ENCODE data around the gene CCDC172. TPM values are rescaled to one million over a fixed set of nuclear protein-coding genes. Genes with fewer than 3 reads are reported as not detected.

Gene CCDC172
- total and polyA plus RNA-seq, 4 experiments from 2014 or later: not detected

- Mint-ChIP-seq H3K4me3 (no peak overlapping the region), H3K36me3 (no peaks in the 10 kb centered on the region), H3K9me3 (peaks cover 0 to 3% (median 0%) of the 10 kb centered on the region in 8 donors), H3K4me1 (no peaks in the 10 kb centered on the region), H3K27ac (no peak overlapping the region), H3K27me3 (no peaks in the 10 kb centered on the region)
- no peak overlapping the region for H3K27ac ChIP-seq (ENCODE audit: low read depth, low read length)
- H3K9me3 ChIP-seq (ENCODE audit: control insufficient read depth in 1 of 2, low read length in 2 of 2): no peaks in the 10 kb centered on the region
- no peak for DNase-seq
- no peaks in the 10 kb centered on the region for H3K36me3 ChIP-seq (ENCODE audit: insufficient read depth, low read length)
- intact Hi-C loops (cut with micrococcal nuclease): no loop called here
- POLR2A ChIA-PET (ENCODE audit: partially characterized antibody): no interaction called here
- H3K27me3 ChIP-seq (ENCODE audit: insufficient read depth, low read length): no peaks in the 10 kb centered on the region
- H3K4me3 ChIP-seq (ENCODE audit: low read length in 2 of 2): no peak overlapping the region
- no peaks in the 10 kb centered on the region for H3K4me1 ChIP-seq (ENCODE audit: insufficient read depth, low read length)
- CTCF ChIA-PET (ENCODE audit: partially characterized antibody): no interaction called here
Observed at GRCh38 chr10:116408719-116409118, 84.5 kb downstream of the CCDC172 start.

GRCh38 chr10:116410351-116410750, 86.1 kb downstream of the CCDC172 start:
- CTCF ChIA-PET (ENCODE audit: partially characterized antibody): no interaction called here
- Histone ChIP-seq H3K27ac (ENCODE audit: low read depth, low read length) (no peak overlapping the region), H3K27me3 (ENCODE audit: insufficient read depth, low read length) (no peaks in the 10 kb centered on the region), H3K9me3 (ENCODE audit: control insufficient read depth in 1 of 2, low read length in 2 of 2) (no peaks in the 10 kb centered on the region), H3K4me1 (ENCODE audit: insufficient read depth, low read length) (no peaks in the 10 kb centered on the region), H3K36me3 (ENCODE audit: insufficient read depth, low read length) (no peaks in the 10 kb centered on the region), H3K4me3 (ENCODE audit: low read length in 2 of 2) (no peak overlapping the region)
- POLR2A ChIA-PET (ENCODE audit: partially characterized antibody): no interaction called here
- intact Hi-C loops (cut with micrococcal nuclease): no loop called here
- H3K36me3 Mint-ChIP-seq: no peaks in the 10 kb centered on the region
- no peak overlapping the region for H3K4me3 Mint-ChIP-seq
- no peaks in the 10 kb centered on the region for H3K4me1 Mint-ChIP-seq
- peaks cover 0 to 3% (median 0%) of the 10 kb centered on the region in 8 donors for H3K9me3 Mint-ChIP-seq
- H3K27me3 Mint-ChIP-seq: no peaks in the 10 kb centered on the region
- DNase-seq: no peak
- H3K27ac Mint-ChIP-seq: no peak overlapping the region

GRCh38 chr10:116417821-116418220, 93.6 kb downstream of the CCDC172 start:
- no peak overlapping the region for H3K27ac ChIP-seq (ENCODE audit: low read depth, low read length)
- H3K4me3 ChIP-seq (ENCODE audit: low read length in 2 of 2): no peak overlapping the region
- POLR2A ChIA-PET (ENCODE audit: partially characterized antibody): no interaction called here
- H3K27me3 Mint-ChIP-seq: no peaks in the 10 kb centered on the region
- no peaks in the 10 kb centered on the region for H3K4me1 Mint-ChIP-seq
- no peaks in the 10 kb centered on the region for H3K27me3 ChIP-seq (ENCODE audit: insufficient read depth, low read length)
- no peaks in the 10 kb centered on the region for H3K4me1 ChIP-seq (ENCODE audit: insufficient read depth, low read length)
- H3K27ac Mint-ChIP-seq: no peak overlapping the region
- no peaks in the 10 kb centered on the region for H3K36me3 ChIP-seq (ENCODE audit: insufficient read depth, low read length)
- CTCF ChIA-PET (ENCODE audit: partially characterized antibody): no interaction called here
- peaks cover 0 to 3% (median 0%) of the 10 kb centered on the region in 8 donors for H3K9me3 Mint-ChIP-seq
- intact Hi-C loops (cut with micrococcal nuclease): no loop called here
- no peaks in the 10 kb centered on the region for H3K36me3 Mint-ChIP-seq
- no peak overlapping the region for H3K4me3 Mint-ChIP-seq
- H3K9me3 ChIP-seq (ENCODE audit: control insufficient read depth in 1 of 2, low read length in 2 of 2): no peaks in the 10 kb centered on the region
- no peak for DNase-seq

GRCh38 chr10:116418389-116418788, 94.1 kb downstream of the CCDC172 start:
- Mint-ChIP-seq H3K27me3 (no peaks in the 10 kb centered on the region), H3K36me3 (no peaks in the 10 kb centered on the region), H3K27ac (no peak overlapping the region), H3K4me3 (no peak overlapping the region), H3K4me1 (no peaks in the 10 kb centered on the region), H3K9me3 (peaks cover 0 to 2% (median 0%) of the 10 kb centered on the region in 8 donors)
- CTCF ChIA-PET (ENCODE audit: partially characterized antibody): no interaction called here
- no peak overlapping the region for H3K27ac ChIP-seq (ENCODE audit: low read depth, low read length)
- no peaks in the 10 kb centered on the region for H3K36me3 ChIP-seq (ENCODE audit: insufficient read depth, low read length)
- no peaks in the 10 kb centered on the region for H3K27me3 ChIP-seq (ENCODE audit: insufficient read depth, low read length)
- POLR2A ChIA-PET (ENCODE audit: partially characterized antibody): no interaction called here
- no peak for DNase-seq
- intact Hi-C loops (cut with micrococcal nuclease): no loop called here
- no peaks in the 10 kb centered on the region for H3K4me1 ChIP-seq (ENCODE audit: insufficient read depth, low read length)
- H3K4me3 ChIP-seq (ENCODE audit: low read length in 2 of 2): no peak overlapping the region
- H3K9me3 ChIP-seq (ENCODE audit: control insufficient read depth in 1 of 2, low read length in 2 of 2): no peaks in the 10 kb centered on the region

GRCh38 chr10:116421815-116422214, 97.6 kb downstream of the CCDC172 start:
- Histone ChIP-seq H3K27me3 (ENCODE audit: insufficient read depth, low read length) (no peaks in the 10 kb centered on the region), H3K4me3 (ENCODE audit: low read length in 2 of 2) (no peak overlapping the region), H3K4me1 (ENCODE audit: insufficient read depth, low read length) (no peaks in the 10 kb centered on the region), H3K9me3 (ENCODE audit: control insufficient read depth in 1 of 2, low read length in 2 of 2) (no peaks in the 10 kb centered on the region), H3K27ac (ENCODE audit: low read depth, low read length) (no peak overlapping the region), H3K36me3 (ENCODE audit: insufficient read depth, low read length) (no peaks in the 10 kb centered on the region)
- Mint-ChIP-seq H3K36me3 (no peaks in the 10 kb centered on the region), H3K9me3 (no peaks in the 10 kb centered on the region), H3K4me3 (no peak overlapping the region), H3K27ac (no peak overlapping the region), H3K27me3 (peaks cover 0 to 2% of the 10 kb centered on the region in 2 donors), H3K4me1 (no peaks in the 10 kb centered on the region)
- ChIA-PET POLR2A (ENCODE audit: partially characterized antibody) (no interaction called here), CTCF (ENCODE audit: partially characterized antibody) (no interaction called here)
- intact Hi-C loops (cut with micrococcal nuclease): no loop called here
- DNase-seq: no peak

- no peak within 1 kb of the TSS for H3K4me3 Mint-ChIP-seq
- no peaks in the 10 kb centered on the region for H3K9me3 Mint-ChIP-seq
- no peaks in the 10 kb centered on the region for H3K9me3 ChIP-seq (ENCODE audit: control insufficient read depth in 1 of 2, low read length in 2 of 2)
- H3K27ac Mint-ChIP-seq: no peak within 1 kb of the TSS
- H3K36me3 ChIP-seq (ENCODE audit: insufficient read depth, low read length): no peaks in the 10 kb centered on the region
- intact Hi-C loops (cut with micrococcal nuclease): no loop called here
- ChIA-PET CTCF (ENCODE audit: partially characterized antibody) (no interaction called here), POLR2A (ENCODE audit: partially characterized antibody) (no interaction called here)
- no peaks in the 10 kb centered on the region for H3K4me1 ChIP-seq (ENCODE audit: insufficient read depth, low read length)
- no peaks in the 10 kb centered on the region for H3K4me1 Mint-ChIP-seq
- no peaks in the 10 kb centered on the region for H3K27me3 ChIP-seq (ENCODE audit: insufficient read depth, low read length)
- no peaks in the 10 kb centered on the region for H3K36me3 Mint-ChIP-seq
- H3K4me3 ChIP-seq (ENCODE audit: low read length in 2 of 2): no peak within 1 kb of the TSS
- H3K27ac ChIP-seq (ENCODE audit: low read depth, low read length): no peak within 1 kb of the TSS
- DNase-seq: no peak
- H3K27me3 Mint-ChIP-seq: peaks cover 0 to 2% of the 10 kb centered on the region in 2 donors
Observed at GRCh38 chr10:116427671-116428070, 103.4 kb downstream of the CCDC172 start, which contains the start of gene PNLIPRP3. PNLIPRP3 (plus strand) TSS chr10:116427847; CDS start chr10:116428013, 166 bp downstream.

- H3K4me1 ChIP-seq (ENCODE audit: insufficient read depth, low read length): no peaks in the 10 kb centered on the region
- H3K27ac ChIP-seq (ENCODE audit: low read depth, low read length): no peak overlapping the region
- intact Hi-C loops (cut with micrococcal nuclease): no loop called here
- no peaks in the 10 kb centered on the region for H3K9me3 ChIP-seq (ENCODE audit: control insufficient read depth in 1 of 2, low read length in 2 of 2)
- peaks cover 0 to 2% of the 10 kb centered on the region in 2 donors for H3K27me3 Mint-ChIP-seq
- peaks cover 0 to 3% (median 0%) of the 10 kb centered on the region in 8 donors for H3K9me3 Mint-ChIP-seq
- no peak for DNase-seq
- H3K36me3 ChIP-seq (ENCODE audit: insufficient read depth, low read length): no peaks in the 10 kb centered on the region
- no peak overlapping the region for H3K27ac Mint-ChIP-seq
- H3K4me3 Mint-ChIP-seq: no peak overlapping the region
- no peaks in the 10 kb centered on the region for H3K27me3 ChIP-seq (ENCODE audit: insufficient read depth, low read length)
- H3K4me3 ChIP-seq (ENCODE audit: low read length in 2 of 2): no peak overlapping the region
- CTCF ChIA-PET (ENCODE audit: partially characterized antibody): no interaction called here
- POLR2A ChIA-PET (ENCODE audit: partially characterized antibody): no interaction called here
- no peaks in the 10 kb centered on the region for H3K4me1 Mint-ChIP-seq
- H3K36me3 Mint-ChIP-seq: no peaks in the 10 kb centered on the region
Observed at GRCh38 chr10:116429288-116429977, 105.2 kb downstream of the CCDC172 start.
